HuH-7 (cell line): ENCODE measurements around the gene IL2RG.

Source experiments
- DNase-seq: peaks from one replicate; pipeline ENCODE4 v3.0.0; 2011; ENCODE audit warnings: low spot score

The IL2RG gene

GRCh38 chrX:71068044-71068918 is 43.1 kb downstream of the IL2RG start, which contains the start of gene SNX12:
Gene SNX12, minus strand, starts transcription at chrX:71068334. Its CDS starts 28 bp downstream, at chrX:71068306.
- peak; percentile 93 for DNase-seq

DNA sequence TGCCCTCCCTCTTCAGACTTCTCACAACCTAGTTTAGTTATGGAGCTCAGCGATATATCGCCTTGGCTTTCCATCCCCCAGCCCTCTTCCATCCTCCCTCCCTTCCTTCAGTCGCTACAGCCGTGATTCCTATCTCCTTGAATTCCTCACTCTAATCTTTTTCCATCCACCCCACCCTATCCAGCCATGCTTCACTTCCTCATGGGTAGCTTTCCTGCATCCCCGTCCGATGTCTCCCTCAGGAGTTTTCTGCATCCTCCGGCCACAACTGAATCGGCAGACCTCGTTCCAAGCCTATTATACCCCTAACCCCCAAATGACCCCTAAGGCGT is 43.7 kb downstream of the IL2RG start:
- no peak for DNase-seq

DNA sequence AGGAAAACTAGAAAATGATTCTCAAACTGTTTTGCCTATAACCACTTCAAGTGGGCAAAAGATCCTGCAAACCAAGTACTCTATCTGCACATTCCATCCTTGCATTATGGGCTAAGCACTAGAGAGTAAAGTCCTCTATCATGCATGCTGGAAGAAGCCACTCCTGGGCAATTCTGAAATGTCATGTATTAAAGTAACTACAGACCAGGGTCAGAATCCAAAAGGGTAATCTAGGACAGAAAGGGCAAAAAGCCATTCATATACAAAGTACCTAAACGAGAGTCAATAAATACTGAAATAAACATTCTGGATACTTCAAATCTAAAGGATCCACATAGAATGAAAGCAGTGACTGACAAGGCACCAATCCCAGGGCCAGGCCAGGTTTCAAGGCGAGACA is 44.3 kb downstream of the IL2RG start:
- no peak for DNase-seq

DNA sequence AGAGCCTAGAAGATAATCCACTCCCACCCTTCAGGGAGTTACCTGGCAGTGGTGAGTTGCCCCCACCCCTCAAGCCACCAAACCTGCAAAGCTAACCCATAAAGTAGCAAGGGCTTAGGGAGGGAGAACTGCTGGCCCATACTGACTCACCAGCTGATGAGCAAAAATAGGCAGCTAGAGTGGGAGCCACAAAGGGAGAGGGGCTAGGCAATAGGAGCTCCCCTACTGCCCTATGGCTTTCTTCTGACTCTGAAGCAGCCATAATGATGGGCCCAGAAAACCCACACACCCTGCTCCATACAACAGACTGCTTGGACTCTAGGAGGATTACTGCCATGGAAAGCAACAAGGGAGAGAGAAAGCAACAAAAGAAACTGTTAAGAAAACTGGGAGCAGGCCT is 51.2 kb downstream of the IL2RG start:
- DNase-seq = no peak

DNA sequence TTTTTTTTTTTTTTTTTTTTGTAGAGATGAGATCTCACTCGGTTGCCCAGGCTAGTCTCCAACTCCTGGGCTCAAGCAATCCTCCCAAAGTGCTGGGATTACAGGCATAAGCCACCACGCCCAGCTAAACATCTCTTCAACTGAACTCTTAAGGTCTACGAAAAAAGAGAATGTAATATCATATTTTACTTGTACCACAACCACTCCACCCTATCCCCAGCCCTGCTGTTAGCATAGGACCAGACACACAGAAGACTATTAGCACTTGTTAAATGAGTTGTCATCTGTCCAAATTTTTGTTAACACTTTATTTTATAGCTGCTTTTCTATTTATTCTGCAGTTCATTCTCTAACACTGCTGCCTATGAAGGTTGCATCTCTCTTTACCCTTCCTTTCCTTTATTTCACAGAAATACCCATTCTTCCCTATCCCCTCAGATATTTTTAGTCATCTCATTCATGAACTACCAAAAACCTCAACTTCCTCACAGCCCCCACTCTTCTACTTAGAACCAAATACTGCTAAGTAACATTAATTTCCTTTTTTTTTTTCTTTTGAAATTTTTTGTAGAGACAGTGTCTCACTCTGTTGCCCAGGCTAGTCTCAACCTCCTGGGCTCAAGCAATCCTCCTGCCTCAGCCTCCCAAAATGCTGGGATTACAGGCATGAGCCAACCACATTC is 53.4 kb downstream of the IL2RG start:
- no peak for DNase-seq
